Panc1 (cell line): ENCODE results near the gene SMAD5. TPM values are rescaled to one million over a fixed set of nuclear protein-coding genes. Genes with fewer than 3 reads are reported as not detected.

Source experiments
- ATAC-seq: fragments of 200-7000 bp; cut with Tn5 transposase; 2 replicates; pipeline ENCODE4 v1.9.1; 2020; ENCODE audit warnings: mild to moderate bottlenecking, moderate library complexity
- BruUV-seq: library from RNA; stranded (reverse); fragments of 400-500 nt; replicated peaks from 2 replicates; lab custom pipeline; 2021; lab: Mats Ljungman, UMichigan
- CTCF ChIA-PET: fragments of 300-600 bp; sonication (Branson Sonifier 250); formaldehyde crosslinking; loops from one replicate; lab custom pipeline; 2022; ENCODE audit warnings: antibody characterized with exemption; lab: Charles Lee
- POLR2A ChIA-PET: fragments of 300-600 bp; sonication (Branson Sonifier 250); formaldehyde crosslinking; loops from one replicate; lab custom pipeline; 2022; ENCODE audit warnings: antibody characterized with exemption; lab: Charles Lee
- DNase-seq: peaks from one replicate; pipeline ENCODE4 v3.0.0-alpha.2; 2010; ENCODE audit warnings: low read depth, low spot score
- H3K27ac ChIP-seq: 2 replicates; pipeline ENCODE4 v1.5.1; 2011; ENCODE audit warnings: mild to moderate bottlenecking, low read length, inconsistent platforms
- H3K27me3 ChIP-seq: fragments of 200-500 bp; sonication (Bioruptor generic); 2 replicates; pipeline ENCODE4 v1.6.0; 2014; ENCODE audit warnings: low read length, inconsistent platforms; ENCODE audit not compliant: control insufficient read depth, insufficient read depth
- H3K36me3 ChIP-seq: fragments of 200-500 bp; sonication (Bioruptor generic); 2 replicates; pipeline ENCODE4 v1.5.1; 2014; ENCODE audit warnings: inconsistent platforms, mild to moderate bottlenecking, low read length, moderate library complexity; ENCODE audit not compliant: control insufficient read depth, insufficient read depth
- H3K4me1 ChIP-seq: 2 replicates; pipeline ENCODE4 v1.5.1; 2011; ENCODE audit warnings: inconsistent platforms, mild to moderate bottlenecking, low read length, moderate library complexity; ENCODE audit not compliant: control insufficient read depth, insufficient read depth
- H3K4me3 ChIP-seq, 2 experiments: 2 replicates each; pipeline ENCODE4 v1.5.1; 2011 to 2012; ENCODE audit warnings: low read depth in 2 of 2, low read length in 2 of 2, mild to moderate bottlenecking in 2 of 2, inconsistent platforms in 1 of 2, moderate library complexity in 1 of 2
- H3K9me3 ChIP-seq: fragments of 200-500 bp; sonication (Bioruptor generic); 2 replicates; pipeline ENCODE4 v1.5.1; 2014; ENCODE audit warnings: low read depth, mild to moderate bottlenecking, inconsistent platforms, low read length, moderate library complexity; ENCODE audit not compliant: control insufficient read depth, insufficient read depth
- POLR2AphosphoS5 ChIP-seq: IDR thresholded peaks from 2 replicates; pipeline ENCODE4 v1.6.1; 2012; ENCODE audit warnings: mild to moderate bottlenecking, low read depth, low read length, moderate library complexity
- SIN3A ChIP-seq: IDR thresholded peaks from 2 replicates; pipeline ENCODE4 v1.6.1; 2012; ENCODE audit warnings: low read depth, mild to moderate bottlenecking, low read length, moderate library complexity, borderline replicate concordance; ENCODE audit not compliant: insufficient read depth
- TCF7L2 ChIP-seq: IDR thresholded peaks from 2 replicates; pipeline ENCODE4 v1.6.1; 2011; ENCODE audit warnings: mild to moderate bottlenecking, low read depth, low read length, inconsistent platforms
- in situ Hi-C: cut with HindIII; loops from 2 replicates; pipeline ENCODE4 v1.10.0; 2016; ENCODE audit warnings: low sequenced_read_pairs, low pct_unique_long_range_greater_than_20kb
- intact Hi-C: fragments of 100-400 bp; cut with micrococcal nuclease; formaldehyde crosslinking; loops from one replicate; pipeline ENCODE4 v1.10.0; 2022; ENCODE audit not compliant: unreplicated experiment
- total RNA-seq: library from RNA; stranded (reverse); gene quantifications from one replicate; pipeline ENCODE4 v1.2.1, GENCODE V29; 2021; ENCODE audit not compliant: unreplicated experiment
- TF ChIP-seq, protein P1 (sequence below): fragments of 450-650 bp; IDR thresholded peaks from 2 replicates; pipeline ENCODE4 v1.5.1; 2017; ENCODE audit warnings: mild to moderate bottlenecking
- TF ChIP-seq, protein P2 (sequence below), 2 experiments: IDR thresholded peaks; 2 replicates each; pipeline ENCODE4 v1.6.1; 2011 to 2012; ENCODE audit warnings: low read depth in 2 of 2, control low read depth in 1 of 2, low read length in 1 of 2, mild to moderate bottlenecking in 1 of 2, moderate library complexity in 1 of 2; ENCODE audit not compliant: insufficient read depth in 1 of 2

SMAD5 gene
- total RNA-seq, 1 experiment from 2014 or later, result 61.5 TPM

DNA sequence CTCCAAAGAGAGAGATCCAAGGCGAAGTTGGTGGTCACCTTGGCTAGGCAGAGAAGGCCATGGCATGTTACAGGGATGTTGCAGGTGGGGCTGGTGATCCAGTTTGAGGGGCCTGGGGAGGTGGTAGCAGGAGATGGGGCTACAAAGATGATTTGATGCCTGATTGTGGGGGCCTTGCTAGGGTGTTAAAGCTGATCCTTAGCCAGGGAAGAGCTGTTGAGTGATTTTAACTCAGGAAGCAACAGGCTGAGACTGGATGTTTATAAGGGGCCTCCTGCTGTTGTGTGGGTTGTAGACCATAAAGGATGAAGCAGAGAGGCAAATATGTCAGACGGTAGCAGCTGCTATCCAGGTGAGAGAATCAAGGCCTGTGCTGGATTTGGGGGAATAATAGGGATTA, 19.0 kb upstream of the SMAD5 start:
- Histone ChIP-seq H3K27me3 (no peaks in the 10 kb centered on the region), H3K9me3 (no peaks in the 10 kb centered on the region), H3K27ac (no peak overlapping the region), H3K36me3 (no peaks in the 10 kb centered on the region), H3K4me1 (no peaks in the 10 kb centered on the region), H3K4me3 (no peak overlapping the region)
- in situ Hi-C loops (no loop called here), intact Hi-C loops (no loop called here)
- no TSS peak for BruUV-seq
- ATAC-seq (no peak), DNase-seq (no peak)
- ChIA-PET CTCF (no interaction called here), POLR2A (no interaction called here)
- TF ChIP-seq SIN3A (no peak), POLR2AphosphoS5 (no peak), TCF7L2 (no peak)
- TF ChIP-seq, protein P1, sequence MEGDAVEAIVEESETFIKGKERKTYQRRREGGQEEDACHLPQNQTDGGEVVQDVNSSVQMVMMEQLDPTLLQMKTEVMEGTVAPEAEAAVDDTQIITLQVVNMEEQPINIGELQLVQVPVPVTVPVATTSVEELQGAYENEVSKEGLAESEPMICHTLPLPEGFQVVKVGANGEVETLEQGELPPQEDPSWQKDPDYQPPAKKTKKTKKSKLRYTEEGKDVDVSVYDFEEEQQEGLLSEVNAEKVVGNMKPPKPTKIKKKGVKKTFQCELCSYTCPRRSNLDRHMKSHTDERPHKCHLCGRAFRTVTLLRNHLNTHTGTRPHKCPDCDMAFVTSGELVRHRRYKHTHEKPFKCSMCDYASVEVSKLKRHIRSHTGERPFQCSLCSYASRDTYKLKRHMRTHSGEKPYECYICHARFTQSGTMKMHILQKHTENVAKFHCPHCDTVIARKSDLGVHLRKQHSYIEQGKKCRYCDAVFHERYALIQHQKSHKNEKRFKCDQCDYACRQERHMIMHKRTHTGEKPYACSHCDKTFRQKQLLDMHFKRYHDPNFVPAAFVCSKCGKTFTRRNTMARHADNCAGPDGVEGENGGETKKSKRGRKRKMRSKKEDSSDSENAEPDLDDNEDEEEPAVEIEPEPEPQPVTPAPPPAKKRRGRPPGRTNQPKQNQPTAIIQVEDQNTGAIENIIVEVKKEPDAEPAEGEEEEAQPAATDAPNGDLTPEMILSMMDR, result no peak
- TF ChIP-seq, protein P2, sequence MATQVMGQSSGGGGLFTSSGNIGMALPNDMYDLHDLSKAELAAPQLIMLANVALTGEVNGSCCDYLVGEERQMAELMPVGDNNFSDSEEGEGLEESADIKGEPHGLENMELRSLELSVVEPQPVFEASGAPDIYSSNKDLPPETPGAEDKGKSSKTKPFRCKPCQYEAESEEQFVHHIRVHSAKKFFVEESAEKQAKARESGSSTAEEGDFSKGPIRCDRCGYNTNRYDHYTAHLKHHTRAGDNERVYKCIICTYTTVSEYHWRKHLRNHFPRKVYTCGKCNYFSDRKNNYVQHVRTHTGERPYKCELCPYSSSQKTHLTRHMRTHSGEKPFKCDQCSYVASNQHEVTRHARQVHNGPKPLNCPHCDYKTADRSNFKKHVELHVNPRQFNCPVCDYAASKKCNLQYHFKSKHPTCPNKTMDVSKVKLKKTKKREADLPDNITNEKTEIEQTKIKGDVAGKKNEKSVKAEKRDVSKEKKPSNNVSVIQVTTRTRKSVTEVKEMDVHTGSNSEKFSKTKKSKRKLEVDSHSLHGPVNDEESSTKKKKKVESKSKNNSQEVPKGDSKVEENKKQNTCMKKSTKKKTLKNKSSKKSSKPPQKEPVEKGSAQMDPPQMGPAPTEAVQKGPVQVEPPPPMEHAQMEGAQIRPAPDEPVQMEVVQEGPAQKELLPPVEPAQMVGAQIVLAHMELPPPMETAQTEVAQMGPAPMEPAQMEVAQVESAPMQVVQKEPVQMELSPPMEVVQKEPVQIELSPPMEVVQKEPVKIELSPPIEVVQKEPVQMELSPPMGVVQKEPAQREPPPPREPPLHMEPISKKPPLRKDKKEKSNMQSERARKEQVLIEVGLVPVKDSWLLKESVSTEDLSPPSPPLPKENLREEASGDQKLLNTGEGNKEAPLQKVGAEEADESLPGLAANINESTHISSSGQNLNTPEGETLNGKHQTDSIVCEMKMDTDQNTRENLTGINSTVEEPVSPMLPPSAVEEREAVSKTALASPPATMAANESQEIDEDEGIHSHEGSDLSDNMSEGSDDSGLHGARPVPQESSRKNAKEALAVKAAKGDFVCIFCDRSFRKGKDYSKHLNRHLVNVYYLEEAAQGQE (IDR thresholded peaks at IDR 0.05; ENCODE audit: insufficient read depth in 1 of 2, low read depth in 2 of 2, low read length in 1 of 2), result no peak

DNA sequence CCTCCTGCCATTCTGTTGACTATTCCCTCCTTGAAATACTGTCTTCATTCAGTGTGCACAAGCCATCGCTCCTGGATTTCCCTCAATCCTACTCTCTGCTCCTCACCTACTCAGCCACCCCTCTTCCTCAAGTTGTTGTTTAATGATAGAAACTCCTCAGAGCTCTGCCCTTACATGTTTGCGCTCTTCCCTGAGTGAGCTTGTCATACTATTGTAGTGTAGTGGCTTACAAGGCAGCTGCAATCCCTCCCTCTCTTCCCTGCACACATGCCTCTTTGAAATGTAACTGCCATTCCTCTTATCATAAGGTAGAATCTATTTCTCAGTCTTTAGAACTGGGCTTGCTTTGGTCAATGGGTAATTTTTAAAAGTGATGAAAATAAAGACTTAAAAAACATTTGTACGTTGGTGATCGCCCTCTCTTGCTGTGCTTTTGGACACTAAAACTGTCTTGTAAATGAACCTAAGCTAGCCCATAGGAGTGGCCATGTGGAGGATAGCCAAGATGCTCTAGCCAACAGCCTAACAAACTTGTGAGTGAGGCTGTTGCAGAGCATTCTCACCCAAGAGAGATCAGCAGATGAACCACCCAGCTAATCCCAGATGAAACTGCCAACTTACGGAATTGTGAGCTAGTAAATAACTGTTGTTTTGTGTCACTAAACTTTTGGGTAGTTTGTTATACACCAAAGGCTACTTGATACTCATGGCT, 18.1 kb upstream of the SMAD5 start:
- ATAC-seq, result no peak
- intact Hi-C loops, result no loop called here
- Histone ChIP-seq H3K27ac (no peak overlapping the region), H3K27me3 (no peaks in the 10 kb centered on the region), H3K4me3 (no peak overlapping the region), H3K4me1 (no peaks in the 10 kb centered on the region), H3K36me3 (no peaks in the 10 kb centered on the region), H3K9me3 (no peaks in the 10 kb centered on the region)
- POLR2A ChIA-PET, result no interaction called here
- BruUV-seq, result no TSS peak
- TF ChIP-seq TCF7L2, result no peak
- no peak for TF ChIP-seq POLR2AphosphoS5
- TF ChIP-seq, protein P1, result no peak
- no peak for TF ChIP-seq SIN3A
- TF ChIP-seq, protein P2 (IDR thresholded peaks at IDR 0.05; ENCODE audit: insufficient read depth in 1 of 2, low read depth in 2 of 2, low read length in 1 of 2), result no peak
- in situ Hi-C loops, result no loop called here
- no peak for DNase-seq
- CTCF ChIA-PET, result no interaction called here
